Panc1 (cell line): ENCODE measurements around the gene C17orf100. TPM values are rescaled to one million over a fixed set of nuclear protein-coding genes. Genes with fewer than 3 reads are reported as not detected.

Source experiments
- ATAC-seq: fragments of 200-7000 bp; cut with Tn5 transposase; 2 replicates; pipeline ENCODE4 v1.9.1; 2020; ENCODE audit warnings: mild to moderate bottlenecking, moderate library complexity
- BruUV-seq: library from RNA; stranded (reverse); fragments of 400-500 nt; replicated peaks from 2 replicates; lab custom pipeline; 2021; lab: Mats Ljungman, UMichigan
- CTCF ChIA-PET: fragments of 300-600 bp; sonication (Branson Sonifier 250); formaldehyde crosslinking; loops from one replicate; lab custom pipeline; 2022; ENCODE audit warnings: antibody characterized with exemption; lab: Charles Lee
- POLR2A ChIA-PET: fragments of 300-600 bp; sonication (Branson Sonifier 250); formaldehyde crosslinking; loops from one replicate; lab custom pipeline; 2022; ENCODE audit warnings: antibody characterized with exemption; lab: Charles Lee
- DNase-seq: peaks from one replicate; pipeline ENCODE4 v3.0.0-alpha.2; 2010; ENCODE audit warnings: low read depth, low spot score
- H3K27ac ChIP-seq: 2 replicates; pipeline ENCODE4 v1.5.1; 2011; ENCODE audit warnings: mild to moderate bottlenecking, low read length, inconsistent platforms
- H3K27me3 ChIP-seq: fragments of 200-500 bp; sonication (Bioruptor generic); 2 replicates; pipeline ENCODE4 v1.6.0; 2014; ENCODE audit warnings: low read length, inconsistent platforms; ENCODE audit not compliant: control insufficient read depth, insufficient read depth
- H3K36me3 ChIP-seq: fragments of 200-500 bp; sonication (Bioruptor generic); 2 replicates; pipeline ENCODE4 v1.5.1; 2014; ENCODE audit warnings: inconsistent platforms, mild to moderate bottlenecking, low read length, moderate library complexity; ENCODE audit not compliant: control insufficient read depth, insufficient read depth
- H3K4me1 ChIP-seq: 2 replicates; pipeline ENCODE4 v1.5.1; 2011; ENCODE audit warnings: inconsistent platforms, mild to moderate bottlenecking, low read length, moderate library complexity; ENCODE audit not compliant: control insufficient read depth, insufficient read depth
- H3K4me3 ChIP-seq, 2 experiments: 2 replicates each; pipeline ENCODE4 v1.5.1; 2011 to 2012; ENCODE audit warnings: low read depth in 2 of 2, low read length in 2 of 2, mild to moderate bottlenecking in 2 of 2, inconsistent platforms in 1 of 2, moderate library complexity in 1 of 2
- H3K9me3 ChIP-seq: fragments of 200-500 bp; sonication (Bioruptor generic); 2 replicates; pipeline ENCODE4 v1.5.1; 2014; ENCODE audit warnings: low read depth, mild to moderate bottlenecking, inconsistent platforms, low read length, moderate library complexity; ENCODE audit not compliant: control insufficient read depth, insufficient read depth
- POLR2AphosphoS5 ChIP-seq: IDR thresholded peaks from 2 replicates; pipeline ENCODE4 v1.6.1; 2012; ENCODE audit warnings: mild to moderate bottlenecking, low read depth, low read length, moderate library complexity
- SIN3A ChIP-seq: IDR thresholded peaks from 2 replicates; pipeline ENCODE4 v1.6.1; 2012; ENCODE audit warnings: low read depth, mild to moderate bottlenecking, low read length, moderate library complexity, borderline replicate concordance; ENCODE audit not compliant: insufficient read depth
- TCF7L2 ChIP-seq: IDR thresholded peaks from 2 replicates; pipeline ENCODE4 v1.6.1; 2011; ENCODE audit warnings: mild to moderate bottlenecking, low read depth, low read length, inconsistent platforms
- in situ Hi-C: cut with HindIII; loops from 2 replicates; pipeline ENCODE4 v1.10.0; 2016; ENCODE audit warnings: low sequenced_read_pairs, low pct_unique_long_range_greater_than_20kb
- intact Hi-C: fragments of 100-400 bp; cut with micrococcal nuclease; formaldehyde crosslinking; loops from one replicate; pipeline ENCODE4 v1.10.0; 2022; ENCODE audit not compliant: unreplicated experiment
- total RNA-seq: library from RNA; stranded (reverse); gene quantifications from one replicate; pipeline ENCODE4 v1.2.1, GENCODE V29; 2021; ENCODE audit not compliant: unreplicated experiment
- TF ChIP-seq, protein P1 (sequence below): fragments of 450-650 bp; IDR thresholded peaks from 2 replicates; pipeline ENCODE4 v1.5.1; 2017; ENCODE audit warnings: mild to moderate bottlenecking
- TF ChIP-seq, protein P2 (sequence below), 2 experiments: IDR thresholded peaks; 2 replicates each; pipeline ENCODE4 v1.6.1; 2011 to 2012; ENCODE audit warnings: low read depth in 2 of 2, control low read depth in 1 of 2, low read length in 1 of 2, mild to moderate bottlenecking in 1 of 2, moderate library complexity in 1 of 2; ENCODE audit not compliant: insufficient read depth in 1 of 2

The C17orf100 gene
- total RNA-seq, 1 experiment from 2014 or later = 2.8 TPM

DNA sequence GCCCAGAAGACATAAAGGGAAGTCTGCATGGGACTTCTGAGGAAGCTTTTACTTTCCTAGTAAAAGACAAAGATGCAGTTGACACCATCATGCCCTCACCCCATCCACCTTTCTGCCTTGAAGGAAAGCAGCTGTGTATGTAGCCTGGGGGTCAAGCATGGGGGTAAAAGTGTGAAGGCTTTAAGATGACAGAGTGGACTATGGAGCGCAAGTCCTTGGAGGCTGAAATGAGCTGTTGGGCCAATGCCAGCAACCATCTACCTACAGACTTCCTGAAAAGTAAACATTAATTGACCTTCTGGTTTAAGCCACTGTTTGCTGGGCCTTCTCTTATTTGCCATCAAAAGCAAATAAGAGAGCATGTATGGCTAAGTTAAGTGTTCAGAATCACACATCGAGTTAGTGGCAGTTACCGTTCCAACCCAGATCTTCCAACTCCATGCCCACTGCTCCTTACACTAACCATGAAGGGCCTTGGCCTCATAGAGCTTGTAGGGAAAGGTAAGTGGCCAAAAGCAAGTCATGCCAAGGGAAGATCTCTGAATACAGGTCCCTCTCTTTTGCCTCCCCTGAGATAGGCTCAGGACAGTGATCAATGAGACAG lies 31.6 kb downstream of the C17orf100 start:
- in situ Hi-C loops = no loop called here
- BruUV-seq = no TSS peak
- no peaks in the 10 kb centered on the region for H3K36me3 ChIP-seq
- no peaks in the 10 kb centered on the region for H3K9me3 ChIP-seq
- no peak overlapping the region for H3K4me3 ChIP-seq
- ATAC-seq (no peak), DNase-seq (no peak)
- ChIA-PET POLR2A (no interaction called here), CTCF (interaction anchor here (0.6 to 0.7 kb wide), 2 partner anchors 283 to 405 kb away, joined by 3 to 10 read pairs; no protein-coding TSS in a partner anchor)
- TF ChIP-seq, protein P1, sequence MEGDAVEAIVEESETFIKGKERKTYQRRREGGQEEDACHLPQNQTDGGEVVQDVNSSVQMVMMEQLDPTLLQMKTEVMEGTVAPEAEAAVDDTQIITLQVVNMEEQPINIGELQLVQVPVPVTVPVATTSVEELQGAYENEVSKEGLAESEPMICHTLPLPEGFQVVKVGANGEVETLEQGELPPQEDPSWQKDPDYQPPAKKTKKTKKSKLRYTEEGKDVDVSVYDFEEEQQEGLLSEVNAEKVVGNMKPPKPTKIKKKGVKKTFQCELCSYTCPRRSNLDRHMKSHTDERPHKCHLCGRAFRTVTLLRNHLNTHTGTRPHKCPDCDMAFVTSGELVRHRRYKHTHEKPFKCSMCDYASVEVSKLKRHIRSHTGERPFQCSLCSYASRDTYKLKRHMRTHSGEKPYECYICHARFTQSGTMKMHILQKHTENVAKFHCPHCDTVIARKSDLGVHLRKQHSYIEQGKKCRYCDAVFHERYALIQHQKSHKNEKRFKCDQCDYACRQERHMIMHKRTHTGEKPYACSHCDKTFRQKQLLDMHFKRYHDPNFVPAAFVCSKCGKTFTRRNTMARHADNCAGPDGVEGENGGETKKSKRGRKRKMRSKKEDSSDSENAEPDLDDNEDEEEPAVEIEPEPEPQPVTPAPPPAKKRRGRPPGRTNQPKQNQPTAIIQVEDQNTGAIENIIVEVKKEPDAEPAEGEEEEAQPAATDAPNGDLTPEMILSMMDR = no peak
- TF ChIP-seq SIN3A = no peak
- TF ChIP-seq, protein P2, sequence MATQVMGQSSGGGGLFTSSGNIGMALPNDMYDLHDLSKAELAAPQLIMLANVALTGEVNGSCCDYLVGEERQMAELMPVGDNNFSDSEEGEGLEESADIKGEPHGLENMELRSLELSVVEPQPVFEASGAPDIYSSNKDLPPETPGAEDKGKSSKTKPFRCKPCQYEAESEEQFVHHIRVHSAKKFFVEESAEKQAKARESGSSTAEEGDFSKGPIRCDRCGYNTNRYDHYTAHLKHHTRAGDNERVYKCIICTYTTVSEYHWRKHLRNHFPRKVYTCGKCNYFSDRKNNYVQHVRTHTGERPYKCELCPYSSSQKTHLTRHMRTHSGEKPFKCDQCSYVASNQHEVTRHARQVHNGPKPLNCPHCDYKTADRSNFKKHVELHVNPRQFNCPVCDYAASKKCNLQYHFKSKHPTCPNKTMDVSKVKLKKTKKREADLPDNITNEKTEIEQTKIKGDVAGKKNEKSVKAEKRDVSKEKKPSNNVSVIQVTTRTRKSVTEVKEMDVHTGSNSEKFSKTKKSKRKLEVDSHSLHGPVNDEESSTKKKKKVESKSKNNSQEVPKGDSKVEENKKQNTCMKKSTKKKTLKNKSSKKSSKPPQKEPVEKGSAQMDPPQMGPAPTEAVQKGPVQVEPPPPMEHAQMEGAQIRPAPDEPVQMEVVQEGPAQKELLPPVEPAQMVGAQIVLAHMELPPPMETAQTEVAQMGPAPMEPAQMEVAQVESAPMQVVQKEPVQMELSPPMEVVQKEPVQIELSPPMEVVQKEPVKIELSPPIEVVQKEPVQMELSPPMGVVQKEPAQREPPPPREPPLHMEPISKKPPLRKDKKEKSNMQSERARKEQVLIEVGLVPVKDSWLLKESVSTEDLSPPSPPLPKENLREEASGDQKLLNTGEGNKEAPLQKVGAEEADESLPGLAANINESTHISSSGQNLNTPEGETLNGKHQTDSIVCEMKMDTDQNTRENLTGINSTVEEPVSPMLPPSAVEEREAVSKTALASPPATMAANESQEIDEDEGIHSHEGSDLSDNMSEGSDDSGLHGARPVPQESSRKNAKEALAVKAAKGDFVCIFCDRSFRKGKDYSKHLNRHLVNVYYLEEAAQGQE (IDR thresholded peaks at IDR 0.05; ENCODE audit: insufficient read depth in 1 of 2, low read depth in 2 of 2, low read length in 1 of 2) = no peak
- no peak for TF ChIP-seq POLR2AphosphoS5
- TF ChIP-seq TCF7L2 = no peak
- H3K27me3 ChIP-seq = peaks cover 7% of the 10 kb centered on the region
- intact Hi-C loops = no loop called here
- H3K27ac ChIP-seq = no peak overlapping the region
- no peaks in the 10 kb centered on the region for H3K4me1 ChIP-seq

- H3K36me3 ChIP-seq = no peaks in the 10 kb centered on the region
- no peak overlapping the region for H3K4me3 ChIP-seq
- peaks cover 3% of the 10 kb centered on the region for H3K27me3 ChIP-seq
- BruUV-seq = no TSS peak
- H3K27ac ChIP-seq = no peak overlapping the region
- H3K4me1 ChIP-seq = no peaks in the 10 kb centered on the region
- TF ChIP-seq, protein P2 (IDR thresholded peaks at IDR 0.05; ENCODE audit: insufficient read depth in 1 of 2, low read depth in 2 of 2, low read length in 1 of 2) = no peak
- TF ChIP-seq, protein P1 = no peak
- no peak for TF ChIP-seq SIN3A
- TF ChIP-seq POLR2AphosphoS5 = no peak
- TF ChIP-seq TCF7L2 = no peak
- intact Hi-C loops (no loop called here), in situ Hi-C loops (no loop called here)
- DNase-seq (no peak), ATAC-seq (no peak)
- CTCF ChIA-PET = interaction anchor here (0.7 kb wide), 1 partner anchor 404 kb away, joined by 3 read pairs; no protein-coding TSS in a partner anchor
- H3K9me3 ChIP-seq = no peaks in the 10 kb centered on the region
- POLR2A ChIA-PET = no interaction called here
Measured at GRCh38 chr17:6683730-6684459, 32.3 kb downstream of the C17orf100 start.
